IMR-90 (cell line): ENCODE measurements around the gene CYLC1. TPM values are rescaled to one million over a fixed set of nuclear protein-coding genes. Genes with fewer than 3 reads are reported as not detected.

ENCODE experiments used
- ATAC-seq: fragments of 200-7000 bp; cut with Tn5 transposase; 2 replicates; pipeline ENCODE4 v1.9.1; 2020; ENCODE audit warnings: low read depth, mild to moderate bottlenecking, moderate library complexity
- BruUV-seq: library from RNA; stranded (reverse); fragments of 400-500 nt; replicated peaks from 2 replicates; lab custom pipeline; 2021; lab: Mats Ljungman, UMichigan
- CTCF ChIA-PET: fragments of 300-600 bp; formaldehyde crosslinking; extraction: SDS; loops from one replicate; lab custom pipeline; 2021; ENCODE audit warnings: antibody characterized with exemption; lab: Yijun Ruan, JAX
- POLR2A ChIA-PET: fragments of 300-600 bp; sonication (Branson Sonifier 250); formaldehyde crosslinking; loops from one replicate; lab custom pipeline; 2022; ENCODE audit warnings: antibody characterized with exemption; ENCODE audit not compliant: unreplicated experiment; lab: Charles Lee
- DNase-seq: peaks from one replicate; pipeline ENCODE4 v3.0.0; 2013
- H2AFZ ChIP-seq: replicated peaks from 2 replicates; pipeline ENCODE3; 2013; ENCODE audit warnings: low read length, mild to moderate bottlenecking; ENCODE audit not compliant: poor library complexity
- H2AK5ac ChIP-seq: 2 replicates; pipeline ENCODE4 v1.6.1; 2013; ENCODE audit warnings: low read depth, low read length, inconsistent platforms
- H2AK9ac ChIP-seq: replicated peaks from 2 replicates; pipeline ENCODE3; 2013; ENCODE audit warnings: mild to moderate bottlenecking, low read depth, low read length, moderate library complexity; ENCODE audit not compliant: poor library complexity
- H2BK120ac ChIP-seq: 2 replicates; pipeline ENCODE4 v1.6.1; 2013; ENCODE audit warnings: low read depth, low read length, inconsistent platforms
- H2BK15ac ChIP-seq: 3 replicates; pipeline ENCODE4 v1.6.1; 2013; ENCODE audit warnings: low read depth, low read length, inconsistent platforms
- H2BK20ac ChIP-seq: 2 replicates; pipeline ENCODE4 v1.6.1; 2013; ENCODE audit warnings: low read depth, mild to moderate bottlenecking, inconsistent platforms, low read length, moderate library complexity
- H2BK5ac ChIP-seq: 2 replicates; pipeline ENCODE4 v1.6.1; 2013; ENCODE audit warnings: mild to moderate bottlenecking, low read depth, low read length, inconsistent platforms; ENCODE audit not compliant: poor library complexity, severe bottlenecking
- H3K14ac ChIP-seq: replicated peaks from 2 replicates; pipeline ENCODE4 v1.6.1; 2013; ENCODE audit warnings: low read depth, low read length, inconsistent platforms
- H3K18ac ChIP-seq: 2 replicates; pipeline ENCODE4 v1.6.1; 2013; ENCODE audit warnings: low read depth, low read length, control low read depth
- H3K23ac ChIP-seq: 2 replicates; pipeline ENCODE4 v1.6.1; 2013; ENCODE audit warnings: low read depth, low read length, inconsistent platforms
- H3K27ac ChIP-seq: 2 replicates; pipeline ENCODE4 v1.5.1; 2013; ENCODE audit warnings: mild to moderate bottlenecking, control low read depth, low read length; ENCODE audit not compliant: insufficient read depth
- H3K27me3 ChIP-seq: 2 replicates; pipeline ENCODE4 v1.6.1; 2013; ENCODE audit warnings: low read length; ENCODE audit not compliant: control insufficient read depth, insufficient read depth
- H3K36me3 ChIP-seq: 2 replicates; pipeline ENCODE4 v1.6.1; 2013; ENCODE audit warnings: low read length, mixed read lengths; ENCODE audit not compliant: control insufficient read depth, insufficient read depth
- H3K4ac ChIP-seq: 2 replicates; pipeline ENCODE4 v1.6.1; 2013; ENCODE audit warnings: low read depth, low read length, inconsistent platforms
- H3K4me1 ChIP-seq: 2 replicates; pipeline ENCODE4 v1.6.1; 2013; ENCODE audit warnings: low read length, mixed read lengths; ENCODE audit not compliant: control insufficient read depth, insufficient read depth
- H3K4me2 ChIP-seq: 2 replicates; pipeline ENCODE4 v1.6.1; 2013; ENCODE audit warnings: low read depth, mild to moderate bottlenecking, control low read depth, low read length, moderate library complexity
- H3K4me3 ChIP-seq: 2 replicates; pipeline ENCODE4 v1.5.1; 2013; ENCODE audit warnings: low read depth, mild to moderate bottlenecking, control low read depth, low read length, moderate library complexity; ENCODE audit not compliant: insufficient read depth
- H3K56ac ChIP-seq: 2 replicates; pipeline ENCODE4 v1.6.1; 2013; ENCODE audit warnings: low read length, inconsistent platforms; ENCODE audit not compliant: insufficient read depth; ENCODE audit errors: extremely low read depth
- H3K79me1 ChIP-seq, 2 experiments: 2 replicates each; pipeline ENCODE4 v1.6.1; 2013; ENCODE audit warnings: low read length in 2 of 2, inconsistent platforms in 1 of 2, low read depth in 1 of 2
- H3K9ac ChIP-seq: 2 replicates; pipeline ENCODE4 v1.6.1; 2013; ENCODE audit warnings: low read depth, low read length, control low read depth
- H3K9me1 ChIP-seq: 2 replicates; pipeline ENCODE4 v1.6.1; 2013; ENCODE audit warnings: low read length, inconsistent platforms; ENCODE audit not compliant: insufficient read depth
- H3K9me3 ChIP-seq: 2 replicates; pipeline ENCODE4 v1.6.1; 2013; ENCODE audit warnings: low read length; ENCODE audit not compliant: control insufficient read depth, insufficient read depth
- H4K20me1 ChIP-seq: 2 replicates; pipeline ENCODE4 v1.6.1; 2013; ENCODE audit warnings: low read length, inconsistent platforms; ENCODE audit not compliant: insufficient read depth
- H4K5ac ChIP-seq: 2 replicates; pipeline ENCODE4 v1.6.1; 2013; ENCODE audit warnings: mild to moderate bottlenecking, low read depth, low read length, control low read depth
- H4K8ac ChIP-seq, 2 experiments: 2 replicates each; pipeline ENCODE4 v1.6.1; 2013; ENCODE audit warnings: low read depth in 2 of 2, low read length in 2 of 2, control low read depth in 1 of 2, inconsistent platforms in 1 of 2
- H4K91ac ChIP-seq: 2 replicates; pipeline ENCODE4 v1.6.1; 2013; ENCODE audit warnings: low read depth, low read length, inconsistent platforms; ENCODE audit not compliant: insufficient read depth
- CEBPB ChIP-seq: IDR thresholded peaks from 2 replicates; pipeline ENCODE4 v1.6.1; 2012; ENCODE audit warnings: low read depth, low read length, improper control_type of control experiment
- CTCF ChIP-seq: conservative IDR thresholded peaks from 2 replicates; pipeline ENCODE4 v1.5.1; 2012; ENCODE audit warnings: mild to moderate bottlenecking, low read depth, low read length, improper control_type of control experiment
- POLR2A ChIP-seq: IDR thresholded peaks from 2 replicates; pipeline ENCODE4 v1.6.1; 2012; ENCODE audit warnings: mild to moderate bottlenecking, low read depth, low read length
- SMC3 ChIP-seq: fragments of 150-350 bp; IDR thresholded peaks from 2 replicates; pipeline ENCODE4 v1.6.1; 2016; ENCODE audit warnings: low read depth, mild to moderate bottlenecking, antibody characterized with exemption, low read length, moderate library complexity
- WGBS, 2 experiments: methylation state at CpG; one replicate each; pipeline versions ENCODE4 v1.1.5 to v1.1.7; 2013; ENCODE audit warnings: missing lambda C conversion rate in 2 of 2; ENCODE audit not compliant: insufficient read length in 1 of 2; ENCODE audit errors: extremely low coverage in 2 of 2; 5-methylcytosine and 5-hydroxymethylcytosine counted together
- dilution Hi-C: fragments of 300-500 bp; cut with HindIII; formaldehyde crosslinking; loops from one replicate; pipeline ENCODE4 v1.14.3; 2018; ENCODE audit warnings: low sequenced_read_pairs; ENCODE audit not compliant: unreplicated experiment
- in situ Hi-C: fragments of 300-500 bp; cut with MboI; formaldehyde crosslinking; loops from 3 replicates; pipeline ENCODE4 v1.14.3; 2019; ENCODE audit warnings: low sequenced_read_pairs, inconsistent platforms, mixed read lengths
- intact Hi-C: fragments of 100-400 bp; cut with micrococcal nuclease; formaldehyde crosslinking; loops from 2 replicates; pipeline ENCODE4 v1.10.0; 2022
- polyA plus RNA-seq, 3 experiments: library from polyadenylated mRNA; depleted of rRNA; stranded (reverse); fragments of >200 nt; gene quantifications; 2 replicates each; pipeline ENCODE4 v1.2.3, GENCODE V29; 2012; ENCODE audit warnings: low replicate concordance in 1 of 3
- total RNA-seq: library from RNA; depleted of rRNA; stranded (reverse); fragments of >200 nt; gene quantifications from 2 replicates; pipeline ENCODE4 v1.2.3, GENCODE V29; 2012

Gene CYLC1
- total and polyA plus RNA-seq, 2 of the 4 experiments (the other 2 are of a cell fraction), result not detected

DNA sequence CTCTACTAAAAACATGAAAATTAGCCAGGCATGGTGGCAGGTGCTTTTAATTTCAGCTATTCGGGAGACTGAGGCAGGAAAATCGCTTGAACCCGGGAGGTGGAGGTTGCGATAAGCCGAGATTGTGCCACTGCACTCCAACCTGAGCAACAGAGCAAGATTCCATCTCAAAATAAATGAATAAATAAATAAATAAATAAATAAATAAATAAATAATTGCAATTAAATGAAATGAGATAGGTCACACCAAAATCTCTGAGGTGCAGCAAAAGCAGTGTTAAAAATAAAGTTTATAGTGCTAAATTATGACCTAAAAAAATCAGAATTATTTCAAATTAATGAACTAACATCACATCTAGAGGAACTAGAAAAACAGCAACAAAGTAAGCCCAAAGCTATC is 13.6 kb upstream of the CYLC1 start:
- no peak overlapping the region for H4K91ac ChIP-seq
- no peak overlapping the region for H2AFZ ChIP-seq
- H3K14ac ChIP-seq, result no peak overlapping the region
- no peaks in the 10 kb centered on the region for H3K27me3 ChIP-seq
- no peaks in the 10 kb centered on the region for H4K20me1 ChIP-seq
- H3K4me2 ChIP-seq, result no peak overlapping the region
- no peak overlapping the region for H3K27ac ChIP-seq
- H2BK15ac ChIP-seq, result no peak overlapping the region
- no peaks in the 10 kb centered on the region for H3K36me3 ChIP-seq
- H3K4ac ChIP-seq, result no peak overlapping the region
- intact Hi-C loops (loop anchor here (5.0 kb wide), 1 partner anchor 380 kb away; no protein-coding TSS in a partner anchor), in situ Hi-C loops (no loop called here), dilution Hi-C loops (no loop called here)
- H3K9me1 ChIP-seq, result no peaks in the 10 kb centered on the region
- no peak overlapping the region for H2BK20ac ChIP-seq
- H3K23ac ChIP-seq, result no peak overlapping the region
- no TSS peak for BruUV-seq
- no peak overlapping the region for H2BK5ac ChIP-seq
- CTCF ChIA-PET, result interaction anchor here (0.7 kb wide), 1 partner anchor 291 kb away, joined by 3 read pairs; no protein-coding TSS in a partner anchor
- no peaks in the 10 kb centered on the region for H3K4me1 ChIP-seq
- H3K9ac ChIP-seq, result no peak overlapping the region
- no peak overlapping the region for H3K56ac ChIP-seq
- H2AK9ac ChIP-seq, result no peak overlapping the region
- no peak overlapping the region for H4K8ac ChIP-seq
- H3K4me3 ChIP-seq, result no peak overlapping the region
- TF ChIP-seq POLR2A (no peak), CEBPB (no peak), SMC3 (no peak), CTCF (no peak)
- WGBS, 2 experiments, result no CpG with 5 or more reads among the region's 5 CpGs
- no peak overlapping the region for H2BK120ac ChIP-seq
- H3K79me1 ChIP-seq, result no peaks in the 10 kb centered on the region
- POLR2A ChIA-PET, result no interaction called here
- no peak overlapping the region for H2AK5ac ChIP-seq
- no peak overlapping the region for H3K18ac ChIP-seq
- ATAC-seq, result no peak
- H3K9me3 ChIP-seq, result no peaks in the 10 kb centered on the region
- no peak for DNase-seq
- H4K5ac ChIP-seq, result no peak overlapping the region
